ENCODE results near the gene ENDOG. TPM values are rescaled to one million over a fixed set of nuclear protein-coding genes. Genes with fewer than 3 reads are reported as not detected.

ENDOG gene
- total RNA-seq, 1 donor from 2014 or later: 54.0 TPM

- TF ChIP-seq CTCF (IDR thresholded peaks at IDR 0.05; ENCODE audit: insufficient read depth, low read length, severe bottlenecking): no peak
- DNase-seq (ENCODE audit: low read depth): no peak
- H3K36me3 ChIP-seq (ENCODE audit: control insufficient read depth, insufficient read depth, low read length): peaks cover 20% of the 10 kb centered on the region
- H3K4me3 ChIP-seq (ENCODE audit: low read depth, low read length): no peak overlapping the region
- no peak for FAIRE-seq
- H3K27me3 ChIP-seq (ENCODE audit: control insufficient read depth, insufficient read depth, low read length): no peaks in the 10 kb centered on the region
Observed at GRCh38 chr9:128807827-128808226, 10.5 kb upstream of the ENDOG start.

- TF ChIP-seq CTCF (IDR thresholded peaks at IDR 0.05; ENCODE audit: insufficient read depth, low read length, severe bottlenecking): no peak
- FAIRE-seq (no peak), DNase-seq (ENCODE audit: low read depth) (no peak)
- H3K36me3 ChIP-seq (ENCODE audit: control insufficient read depth, insufficient read depth, low read length): peaks cover 18% of the 10 kb centered on the region
- no peaks in the 10 kb centered on the region for H3K27me3 ChIP-seq (ENCODE audit: control insufficient read depth, insufficient read depth, low read length)
- H3K4me3 ChIP-seq (ENCODE audit: low read depth, low read length): no peak overlapping the region
Observed at GRCh38 chr9:128808543-128808942, 9.8 kb upstream of the ENDOG start.

GRCh38 chr9:128809036-128809599 lies 9.2 kb upstream of the ENDOG start:
- DNase-seq (ENCODE audit: low read depth): no peak
- peaks cover 14% of the 10 kb centered on the region for H3K36me3 ChIP-seq (ENCODE audit: control insufficient read depth, insufficient read depth, low read length)
- no peak for FAIRE-seq

GRCh38 chr9:128809831-128810230 lies 8.5 kb upstream of the ENDOG start:
- no peak for TF ChIP-seq CTCF (IDR thresholded peaks at IDR 0.05; ENCODE audit: insufficient read depth, low read length, severe bottlenecking)
- no peak overlapping the region for H3K4me3 ChIP-seq (ENCODE audit: low read depth, low read length)
- no peak for DNase-seq (ENCODE audit: low read depth)
- H3K36me3 ChIP-seq (ENCODE audit: control insufficient read depth, insufficient read depth, low read length): peaks cover 14% of the 10 kb centered on the region
- no peaks in the 10 kb centered on the region for H3K27me3 ChIP-seq (ENCODE audit: control insufficient read depth, insufficient read depth, low read length)
- no peak for FAIRE-seq

More at GRCh38 chr9:128809036-128809599, 9.2 kb upstream of the ENDOG start:
- Histone ChIP-seq H3K4me3 (ENCODE audit: low read depth, low read length) (no peak overlapping the region), H3K27me3 (ENCODE audit: control insufficient read depth, insufficient read depth, low read length) (no peaks in the 10 kb centered on the region)
- TF ChIP-seq CTCF (IDR thresholded peaks at IDR 0.05; ENCODE audit: insufficient read depth, low read length, severe bottlenecking): no peak

GRCh38 chr9:128810873-128811272 lies 7.4 kb upstream of the ENDOG start:
- TF ChIP-seq CTCF (IDR thresholded peaks at IDR 0.05; ENCODE audit: insufficient read depth, low read length, severe bottlenecking): no peak
- Histone ChIP-seq H3K4me3 (ENCODE audit: low read depth, low read length) (no peak overlapping the region), H3K36me3 (ENCODE audit: control insufficient read depth, insufficient read depth, low read length) (peaks cover 12% of the 10 kb centered on the region), H3K27me3 (ENCODE audit: control insufficient read depth, insufficient read depth, low read length) (no peaks in the 10 kb centered on the region)
- FAIRE-seq: no peak
- DNase-seq (ENCODE audit: low read depth): no peak
